Fibroblast of pulmonary artery (primary cell): ENCODE results near the gene HFE.

Source experiments
- DNase-seq: peaks from one replicate; pipeline ENCODE4 v3.0.0-alpha.2; 2010; ENCODE audit warnings: low read depth
- H3K4me3 ChIP-seq: replicated peaks from 2 replicates; pipeline ENCODE4 v1.5.1; 2011; ENCODE audit warnings: low read depth, mild to moderate bottlenecking, control low read depth, low read length, moderate library complexity
- CTCF ChIP-seq: IDR thresholded peaks from 2 replicates; pipeline ENCODE4 v1.5.1; 2011; ENCODE audit warnings: mild to moderate bottlenecking, control low read depth, low read length, inconsistent platforms; ENCODE audit errors: missing control alignments

HFE gene, protein sequence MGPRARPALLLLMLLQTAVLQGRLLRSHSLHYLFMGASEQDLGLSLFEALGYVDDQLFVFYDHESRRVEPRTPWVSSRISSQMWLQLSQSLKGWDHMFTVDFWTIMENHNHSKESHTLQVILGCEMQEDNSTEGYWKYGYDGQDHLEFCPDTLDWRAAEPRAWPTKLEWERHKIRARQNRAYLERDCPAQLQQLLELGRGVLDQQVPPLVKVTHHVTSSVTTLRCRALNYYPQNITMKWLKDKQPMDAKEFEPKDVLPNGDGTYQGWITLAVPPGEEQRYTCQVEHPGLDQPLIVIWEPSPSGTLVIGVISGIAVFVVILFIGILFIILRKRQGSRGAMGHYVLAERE

DNA sequence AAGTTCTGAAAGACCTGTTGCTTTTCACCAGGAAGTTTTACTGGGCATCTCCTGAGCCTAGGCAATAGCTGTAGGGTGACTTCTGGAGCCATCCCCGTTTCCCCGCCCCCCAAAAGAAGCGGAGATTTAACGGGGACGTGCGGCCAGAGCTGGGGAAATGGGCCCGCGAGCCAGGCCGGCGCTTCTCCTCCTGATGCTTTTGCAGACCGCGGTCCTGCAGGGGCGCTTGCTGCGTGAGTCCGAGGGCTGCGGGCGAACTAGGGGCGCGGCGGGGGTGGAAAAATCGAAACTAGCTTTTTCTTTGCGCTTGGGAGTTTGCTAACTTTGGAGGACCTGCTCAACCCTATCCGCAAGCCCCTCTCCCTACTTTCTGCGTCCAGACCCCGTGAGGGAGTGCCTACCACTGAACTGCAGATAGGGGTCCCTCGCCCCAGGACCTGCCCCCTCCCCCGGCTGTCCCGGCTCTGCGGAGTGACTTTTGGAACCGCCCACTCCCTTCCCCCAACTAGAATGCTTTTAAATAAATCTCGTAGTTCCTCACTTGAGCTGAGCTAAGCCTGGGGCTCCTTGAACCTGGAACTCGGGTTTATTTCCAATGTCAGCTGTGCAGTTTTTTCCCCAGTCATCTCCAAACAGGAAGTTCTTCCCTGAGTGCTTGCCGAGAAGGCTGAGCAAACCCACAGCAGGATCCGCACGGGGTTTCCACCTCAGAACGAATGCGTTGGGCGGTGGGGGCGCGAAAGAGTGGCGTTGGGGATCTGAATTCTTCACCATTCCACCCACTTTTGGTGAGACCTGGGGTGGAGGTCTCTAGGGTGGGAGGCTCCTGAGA, at the start of gene HFE:
HFE (plus strand) TSS at position 146 of the 832 bp plus-strand sequence; CDS start at position 158, 12 bp downstream.
- peak; percentile 60 for DNase-seq
- TF ChIP-seq CTCF, result peak; percentile 12
- H3K4me3 ChIP-seq, result peak within 1 kb of the TSS; percentile 81

GRCh38 chr6:26041946-26042345, 45.3 kb upstream of the HFE start:
- DNase-seq, result no peak
- TF ChIP-seq CTCF, result no peak

GRCh38 chr6:26043384-26044139, 43.7 kb upstream of the HFE start:
- peak overlapping the region; percentile 53 for H3K4me3 ChIP-seq
- no peak for TF ChIP-seq CTCF
- peak; percentile 99 for DNase-seq

More at GRCh38 chr6:26041946-26042345, 45.3 kb upstream of the HFE start:
- no peak overlapping the region for H3K4me3 ChIP-seq

- no peak for TF ChIP-seq CTCF
- no peak for DNase-seq
- peak overlapping the region; percentile 53 for H3K4me3 ChIP-seq
These were observed 42.8 kb upstream of the HFE start for GRCh38 chr6:26044140-26045064.

GRCh38 chr6:26045065-26045927, 41.9 kb upstream of the HFE start:
- peak overlapping the region; percentile 53 for H3K4me3 ChIP-seq
- peak; percentile 10 for TF ChIP-seq CTCF
- peak; percentile 95 for DNase-seq
